ENCODE measurements around the gene HINT2. TPM values are rescaled to one million over a fixed set of nuclear protein-coding genes. Genes with fewer than 3 reads are reported as not detected.

The HINT2 gene
- total RNA-seq, 4 donors from 2014 or later, result 23.4 to 32.4 (median 27.5) TPM

GRCh38 chr9:35763181-35763580 is 51.7 kb downstream of the HINT2 start:
- TF ChIP-seq POLR2A (IDR thresholded peaks at IDR 0.05; ENCODE audit: low read depth) (no peak), CTCF (IDR thresholded peaks at IDR 0.05) (no peak), POLR2AphosphoS5 (IDR thresholded peaks at IDR 0.05) (no peak), EP300 (IDR thresholded peaks at IDR 0.05) (no peak)
- no peaks in the 10 kb centered on the region for H3K36me3 ChIP-seq
- H3K4me3 ChIP-seq, result no peak overlapping the region
- H3K9me3 ChIP-seq, result no peaks in the 10 kb centered on the region
- DNase-seq (ENCODE audit: extremely low spot score), result no peak
- WGBS, result 80% methylated on average over 2 of the region's 2 CpGs
- peaks cover 6 to 15% (median 11%) of the 10 kb centered on the region in 4 donors for H3K4me1 ChIP-seq
- intact Hi-C loops (cut with DNase I), result no loop called here
- H3K27me3 ChIP-seq, result no peaks in the 10 kb centered on the region
- no peak overlapping the region for H3K27ac ChIP-seq (replicated peaks in 1 of 4)

Small RNA genes lying within 50 kb of the gene (small RNA-seq; reads per million reads assigned to genes)
- gene HINT2, result 0 reads per million in 3 donors

Other genes with a start within 250 kb of the HINT2 start
- gene TESK1, start 209.8 kb downstream of the HINT2 start, total RNA-seq, result 10 to 100 TPM; 48.2 to 80.6 (median 63.4) TPM
- 1 to 10 TPM in 2 of 4 donors, not detected in 2; 1.4 to 2.2 TPM for gene CD72, start 196.6 kb downstream of the HINT2 start, total RNA-seq
- under 1 TPM in 3 of 4 donors, not detected in 1; 0.40 to 0.83 (median 0.83) TPM for gene SIT1, start 164.1 kb downstream of the HINT2 start, total RNA-seq
- gene RMRP, start 157.0 kb downstream of the HINT2 start, total RNA-seq, result 1,000 to 10,000 TPM; 1,899 to 6,162 (median 2,510) TPM
- 100 to 1,000 TPM in 2 of 4 donors, 10 to 100 TPM in 2; 68.4 to 117 (median 104) TPM for gene CCDC107, start 156.8 kb downstream of the HINT2 start, total RNA-seq
- gene ARHGEF39, start 149.8 kb downstream of the HINT2 start, total RNA-seq, result 1 to 10 TPM; 1.3 to 3.3 (median 1.7) TPM
- 1 to 10 TPM in 1 of 4 donors, not detected in 3; 2.2 TPM for gene CA9, start 141.1 kb downstream of the HINT2 start, total RNA-seq
- over 10,000 TPM in 3 of 4 donors, 1,000 to 10,000 TPM in 1; 8,856 to 14,576 (median 12,022) TPM for gene TPM2, start 125.1 kb downstream of the HINT2 start, total RNA-seq
- gene TLN1, start 82.8 kb downstream of the HINT2 start, total RNA-seq, result 1,000 to 10,000 TPM in 3 of 4 donors, 100 to 1,000 TPM in 1; 934 to 1,435 (median 1,196) TPM
- 10 to 100 TPM; 65.6 to 97.3 (median 85.4) TPM for gene CREB3, start 82.4 kb downstream of the HINT2 start, total RNA-seq
- gene GBA2, start 65.8 kb downstream of the HINT2 start, total RNA-seq, result 10 to 100 TPM; 44.0 to 67.8 (median 55.5) TPM
- gene RGP1, start 65.8 kb downstream of the HINT2 start, total RNA-seq, result 10 to 100 TPM; 22.0 to 31.8 (median 26.8) TPM
- gene MSMP, start 60.8 kb downstream of the HINT2 start, total RNA-seq, result 1 to 10 TPM in 1 of 4 donors, not detected in 3; 1.3 TPM
- 10 to 100 TPM; 22.0 to 35.9 (median 29.7) TPM for gene NPR2, start 23.5 kb downstream of the HINT2 start, total RNA-seq
- gene SPAG8, start 2.8 kb downstream of the HINT2 start, total RNA-seq, result 1 to 10 TPM in 1 of 4 donors, under 1 TPM in 3; 0.65 to 2.0 (median 0.83) TPM
- not detected for gene FAM221B, start 13.7 kb upstream of the HINT2 start, total RNA-seq
- 10 to 100 TPM in 3 of 4 donors, 1 to 10 TPM in 1; 10.0 to 27.0 (median 20.3) TPM for gene TMEM8B, start 14.2 kb upstream of the HINT2 start, total RNA-seq
- gene OR13J1, start 55.4 kb upstream of the HINT2 start, total RNA-seq, result not detected
- gene HRCT1, start 91.2 kb upstream of the HINT2 start, total RNA-seq, result 10 to 100 TPM in 2 of 4 donors, 1 to 10 TPM in 2; 3.7 to 53.0 (median 15.6) TPM
- 1 to 10 TPM; 2.1 to 5.7 (median 2.8) TPM for gene SPAAR, start 94.4 kb upstream of the HINT2 start, total RNA-seq
- not detected for gene OR2S2, start 143.1 kb upstream of the HINT2 start, total RNA-seq
- gene RECK, start 221.9 kb upstream of the HINT2 start, total RNA-seq, result 10 to 100 TPM; 16.6 to 24.2 (median 19.0) TPM